Body of pancreas (tissue), 4 donors: ENCODE data around the gene TAF1A.

Experiments used
- CTCF ChIP-seq, 7 experiments: fragments of 450-650 bp in 4 of 7; fragments of 200-600 bp in 3 of 7; sonication (generic) in 3 of 7; IDR thresholded peaks; one replicate each; pipeline ENCODE4 v1.5.1; 2016 to 2019; ENCODE audit warnings: antibody characterized with exemption in 7 of 7
- POLR2A ChIP-seq, 3 donors: fragments of 450-650 bp; IDR thresholded peaks; one replicate each; pipeline ENCODE4 v1.6.1; 2016; ENCODE audit warnings: antibody characterized with exemption in 3 of 3, mild to moderate bottlenecking in 2 of 3

DNA sequence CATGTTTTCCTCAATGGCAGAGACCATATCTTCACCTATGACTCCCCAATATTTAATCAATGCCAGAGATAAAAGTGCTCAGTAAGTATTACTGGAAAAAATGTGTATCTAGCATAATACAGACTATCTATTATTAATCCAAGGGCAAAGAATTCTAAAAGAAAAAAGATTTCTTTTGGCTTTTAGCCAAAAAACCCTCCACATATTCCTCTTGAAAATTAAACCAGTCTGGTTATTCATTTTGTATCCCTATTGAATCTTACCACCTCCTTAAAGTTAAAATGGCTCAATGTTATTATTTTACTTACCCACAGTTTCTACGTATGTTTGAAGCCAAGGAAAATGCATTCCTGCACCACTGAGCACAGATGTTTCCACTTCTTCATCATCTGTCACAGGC lies 1.6 kb downstream of the TAF1A start:
- TF ChIP-seq CTCF (IDR thresholded peaks at IDR 0.05) (no peak), POLR2A (IDR thresholded peaks at IDR 0.05) (no peak)
